Neural cell (in vitro differentiated cells): ENCODE data around the gene MAPK10. TPM values are rescaled to one million over a fixed set of nuclear protein-coding genes. Genes with fewer than 3 reads are reported as not detected.

Experiments
- H2AFZ ChIP-seq: fragments of 200-600, 300-800 bp; sonication (generic), shearing (Covaris generic); 2 replicates; pipeline ENCODE4 v1.6.0; 2014; ENCODE audit warnings: low read depth, mild to moderate bottlenecking, antibody characterized with exemption, low read length, moderate library complexity
- H3F3A ChIP-seq: fragments of 200-600 bp; shearing (Covaris generic); 2 replicates; pipeline ENCODE4 v1.6.1; 2016; ENCODE audit warnings: mild to moderate bottlenecking, moderate library complexity, mixed read lengths, antibody characterized with exemption, low read length; ENCODE audit not compliant: insufficient read depth, poor library complexity, severe bottlenecking
- H3K27ac ChIP-seq: fragments of 200-600, 300-800 bp; sonication (generic), shearing (Covaris generic); 2 replicates; pipeline ENCODE4 v1.5.1; 2014; ENCODE audit warnings: mild to moderate bottlenecking, low read length, moderate library complexity
- H3K27me3 ChIP-seq: fragments of 300-800, 200-600 bp; sonication (generic), shearing (Covaris generic); 2 replicates; pipeline ENCODE4 v1.6.0; 2014; ENCODE audit warnings: mild to moderate bottlenecking, low read depth, low read length, moderate library complexity; ENCODE audit not compliant: insufficient read depth
- H3K36me3 ChIP-seq: fragments of 300-800, 200-600 bp; sonication (generic), shearing (Covaris generic); 2 replicates; pipeline ENCODE4 v1.5.1; 2014; ENCODE audit warnings: mild to moderate bottlenecking, antibody characterized with exemption, low read length, moderate library complexity; ENCODE audit not compliant: insufficient read depth
- H3K4me2 ChIP-seq: fragments of 300-800, 200-600 bp; sonication (generic), shearing (Covaris generic); 2 replicates; pipeline ENCODE4 v1.6.0; 2014; ENCODE audit warnings: mild to moderate bottlenecking, low read length
- H3K4me3 ChIP-seq: fragments of 300-800, 200-600 bp; sonication (generic), shearing (Covaris generic); 2 replicates; pipeline ENCODE4 v1.5.1; 2014; ENCODE audit warnings: mild to moderate bottlenecking, low read length, moderate library complexity
- H3K79me2 ChIP-seq: fragments of 200-600 bp; shearing (Covaris generic); replicated peaks from 2 replicates; pipeline ENCODE4 v1.6.0; 2014; ENCODE audit warnings: mild to moderate bottlenecking, low read length, moderate library complexity; ENCODE audit not compliant: insufficient read depth
- H3K9ac ChIP-seq: fragments of 300-800, 200-600 bp; sonication (generic), shearing (Covaris generic); 2 replicates; pipeline ENCODE4 v1.6.1; 2016; ENCODE audit warnings: mild to moderate bottlenecking, low read length, mixed read lengths
- H3K9me2 ChIP-seq: fragments of 200-600 bp; shearing (Covaris generic); 2 replicates; pipeline ENCODE4 v1.6.1; 2016; ENCODE audit warnings: mild to moderate bottlenecking, low read length, mixed read lengths; ENCODE audit not compliant: insufficient read depth
- H3K9me3 ChIP-seq: fragments of 200-600, 300-800 bp; sonication (generic), shearing (Covaris generic); 2 replicates; pipeline ENCODE4 v1.6.1; 2016; ENCODE audit warnings: mild to moderate bottlenecking, mixed run types, low read length, moderate library complexity, mixed read lengths
- H4K20me1 ChIP-seq: fragments of 200-600 bp; shearing (Covaris generic); 2 replicates; pipeline ENCODE4 v1.6.1; 2016; ENCODE audit warnings: mild to moderate bottlenecking, mixed run types; ENCODE audit not compliant: insufficient read depth
- EP300 ChIP-seq: fragments of 450-650 bp; conservative IDR thresholded peaks from 2 replicates; pipeline ENCODE4 v1.6.1; 2014; ENCODE audit warnings: antibody characterized with exemption, mild to moderate bottlenecking, moderate library complexity; ENCODE audit not compliant: poor library complexity, severe bottlenecking
- EZH2 ChIP-seq: fragments of 200-600, 300-800 bp; shearing (Covaris generic), sonication (generic); IDR thresholded peaks from 2 replicates; pipeline ENCODE4 v1.6.1; 2014; ENCODE audit warnings: antibody characterized with exemption, low read length, borderline replicate concordance, mild to moderate bottlenecking; ENCODE audit not compliant: insufficient read depth, poor library complexity, severe bottlenecking
- MXI1 ChIP-seq: fragments of 450-650 bp; conservative IDR thresholded peaks from 2 replicates; pipeline ENCODE4 v1.6.1; 2014; ENCODE audit warnings: antibody characterized with exemption, mild to moderate bottlenecking; ENCODE audit not compliant: poor library complexity, severe bottlenecking
- POLR2AphosphoS5 ChIP-seq: IDR thresholded peaks from 2 replicates; pipeline ENCODE4 v1.6.1; 2012
- RAD21 ChIP-seq: fragments of 450-650 bp; conservative IDR thresholded peaks from 2 replicates; pipeline ENCODE4 v1.6.1; 2014; ENCODE audit warnings: antibody characterized with exemption, mild to moderate bottlenecking, moderate library complexity
- SMC3 ChIP-seq: fragments of 450-650 bp; conservative IDR thresholded peaks from 2 replicates; pipeline ENCODE4 v1.6.1; 2014; ENCODE audit warnings: antibody characterized with exemption, mild to moderate bottlenecking, moderate library complexity; ENCODE audit not compliant: poor library complexity
- TAF1 ChIP-seq: IDR thresholded peaks from 2 replicates; pipeline ENCODE4 v1.6.1; 2012; ENCODE audit warnings: low read depth
- polyA plus RNA-seq: library from polyadenylated mRNA; depleted of rRNA; stranded (reverse); fragments of >200 nt; gene quantifications from 2 replicates; pipeline ENCODE4 v1.2.3, GENCODE V29; 2014
- TF ChIP-seq, protein P1 (sequence below): fragments of 450-650 bp; IDR thresholded peaks from 2 replicates; pipeline ENCODE4 v1.5.1; 2014; ENCODE audit warnings: antibody characterized with exemption, mild to moderate bottlenecking, moderate library complexity; ENCODE audit not compliant: poor library complexity, severe bottlenecking
- TF ChIP-seq, protein P2 (sequence below): IDR thresholded peaks from 2 replicates; pipeline ENCODE4 v1.6.1; 2012; ENCODE audit warnings: borderline replicate concordance

Gene MAPK10
- polyA plus RNA-seq, 1 donor from 2014 or later, result 91.9 TPM

DNA sequence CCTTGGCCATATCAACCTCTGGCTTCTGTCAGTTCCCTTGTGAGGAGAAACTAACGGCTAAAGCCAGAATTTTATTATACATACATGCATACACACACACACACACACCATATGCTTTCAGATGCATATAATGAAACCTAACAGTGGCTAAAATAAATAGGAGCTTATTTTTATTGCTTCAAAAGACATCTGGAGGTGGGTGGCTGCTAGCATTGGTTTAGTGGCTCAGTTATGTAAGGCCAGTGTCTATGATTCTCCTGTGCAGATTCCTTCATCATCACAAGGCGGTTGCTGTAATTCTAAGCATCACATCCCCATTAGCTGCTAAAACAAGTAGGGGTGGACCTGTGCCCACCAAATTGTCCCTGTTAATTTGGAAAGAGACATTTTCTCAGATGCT, 110.8 kb downstream of the MAPK10 start:
- Histone ChIP-seq H3K9ac (no peak overlapping the region), H3K9me3 (no peaks in the 10 kb centered on the region), H3K79me2 (no peaks in the 10 kb centered on the region), H2AFZ (no peak overlapping the region), H3K27ac (no peak overlapping the region), H3F3A (no peaks in the 10 kb centered on the region), H3K4me2 (no peak overlapping the region), H3K36me3 (no peaks in the 10 kb centered on the region), H3K27me3 (no peaks in the 10 kb centered on the region), H3K4me3 (no peak overlapping the region), H4K20me1 (no peaks in the 10 kb centered on the region), H3K9me2 (no peaks in the 10 kb centered on the region)
- TF ChIP-seq POLR2AphosphoS5 (no peak), RAD21 (no peak), EP300 (no peak), MXI1 (no peak), SMC3 (no peak), EZH2 (no peak), TAF1 (no peak)
- TF ChIP-seq, protein P1, sequence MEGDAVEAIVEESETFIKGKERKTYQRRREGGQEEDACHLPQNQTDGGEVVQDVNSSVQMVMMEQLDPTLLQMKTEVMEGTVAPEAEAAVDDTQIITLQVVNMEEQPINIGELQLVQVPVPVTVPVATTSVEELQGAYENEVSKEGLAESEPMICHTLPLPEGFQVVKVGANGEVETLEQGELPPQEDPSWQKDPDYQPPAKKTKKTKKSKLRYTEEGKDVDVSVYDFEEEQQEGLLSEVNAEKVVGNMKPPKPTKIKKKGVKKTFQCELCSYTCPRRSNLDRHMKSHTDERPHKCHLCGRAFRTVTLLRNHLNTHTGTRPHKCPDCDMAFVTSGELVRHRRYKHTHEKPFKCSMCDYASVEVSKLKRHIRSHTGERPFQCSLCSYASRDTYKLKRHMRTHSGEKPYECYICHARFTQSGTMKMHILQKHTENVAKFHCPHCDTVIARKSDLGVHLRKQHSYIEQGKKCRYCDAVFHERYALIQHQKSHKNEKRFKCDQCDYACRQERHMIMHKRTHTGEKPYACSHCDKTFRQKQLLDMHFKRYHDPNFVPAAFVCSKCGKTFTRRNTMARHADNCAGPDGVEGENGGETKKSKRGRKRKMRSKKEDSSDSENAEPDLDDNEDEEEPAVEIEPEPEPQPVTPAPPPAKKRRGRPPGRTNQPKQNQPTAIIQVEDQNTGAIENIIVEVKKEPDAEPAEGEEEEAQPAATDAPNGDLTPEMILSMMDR, result no peak
- TF ChIP-seq, protein P2, sequence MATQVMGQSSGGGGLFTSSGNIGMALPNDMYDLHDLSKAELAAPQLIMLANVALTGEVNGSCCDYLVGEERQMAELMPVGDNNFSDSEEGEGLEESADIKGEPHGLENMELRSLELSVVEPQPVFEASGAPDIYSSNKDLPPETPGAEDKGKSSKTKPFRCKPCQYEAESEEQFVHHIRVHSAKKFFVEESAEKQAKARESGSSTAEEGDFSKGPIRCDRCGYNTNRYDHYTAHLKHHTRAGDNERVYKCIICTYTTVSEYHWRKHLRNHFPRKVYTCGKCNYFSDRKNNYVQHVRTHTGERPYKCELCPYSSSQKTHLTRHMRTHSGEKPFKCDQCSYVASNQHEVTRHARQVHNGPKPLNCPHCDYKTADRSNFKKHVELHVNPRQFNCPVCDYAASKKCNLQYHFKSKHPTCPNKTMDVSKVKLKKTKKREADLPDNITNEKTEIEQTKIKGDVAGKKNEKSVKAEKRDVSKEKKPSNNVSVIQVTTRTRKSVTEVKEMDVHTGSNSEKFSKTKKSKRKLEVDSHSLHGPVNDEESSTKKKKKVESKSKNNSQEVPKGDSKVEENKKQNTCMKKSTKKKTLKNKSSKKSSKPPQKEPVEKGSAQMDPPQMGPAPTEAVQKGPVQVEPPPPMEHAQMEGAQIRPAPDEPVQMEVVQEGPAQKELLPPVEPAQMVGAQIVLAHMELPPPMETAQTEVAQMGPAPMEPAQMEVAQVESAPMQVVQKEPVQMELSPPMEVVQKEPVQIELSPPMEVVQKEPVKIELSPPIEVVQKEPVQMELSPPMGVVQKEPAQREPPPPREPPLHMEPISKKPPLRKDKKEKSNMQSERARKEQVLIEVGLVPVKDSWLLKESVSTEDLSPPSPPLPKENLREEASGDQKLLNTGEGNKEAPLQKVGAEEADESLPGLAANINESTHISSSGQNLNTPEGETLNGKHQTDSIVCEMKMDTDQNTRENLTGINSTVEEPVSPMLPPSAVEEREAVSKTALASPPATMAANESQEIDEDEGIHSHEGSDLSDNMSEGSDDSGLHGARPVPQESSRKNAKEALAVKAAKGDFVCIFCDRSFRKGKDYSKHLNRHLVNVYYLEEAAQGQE, result no peak

DNA sequence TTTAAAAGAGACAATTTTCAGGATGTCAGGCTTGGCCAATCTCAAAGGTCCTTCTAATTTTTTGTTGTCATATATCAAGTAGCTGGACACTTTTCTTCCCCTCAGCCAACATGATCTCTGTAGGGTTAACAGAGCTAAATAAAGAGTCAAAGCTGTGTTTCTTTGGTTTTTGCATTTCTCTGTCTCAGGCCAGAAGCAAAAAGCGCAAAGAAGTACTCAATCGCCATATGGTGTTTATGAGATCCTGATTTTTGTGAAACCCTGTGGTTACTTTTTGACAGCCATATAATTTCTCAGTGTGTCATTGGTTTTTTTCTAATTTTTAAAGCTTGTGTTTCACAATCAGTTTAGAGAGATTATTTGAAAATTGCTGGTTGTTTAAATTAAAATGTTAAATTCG, 111.9 kb downstream of the MAPK10 start:
- TF ChIP-seq TAF1 (no peak), SMC3 (no peak), MXI1 (no peak), EP300 (no peak), POLR2AphosphoS5 (no peak), EZH2 (no peak), RAD21 (no peak)
- TF ChIP-seq, protein P2, result no peak
- TF ChIP-seq, protein P1, result no peak
- Histone ChIP-seq H3K4me2 (no peak overlapping the region), H3K4me3 (no peak overlapping the region), H4K20me1 (no peaks in the 10 kb centered on the region), H3K27ac (no peak overlapping the region), H3F3A (no peaks in the 10 kb centered on the region), H3K79me2 (no peaks in the 10 kb centered on the region), H3K27me3 (no peaks in the 10 kb centered on the region), H3K9me2 (no peaks in the 10 kb centered on the region), H3K36me3 (no peaks in the 10 kb centered on the region), H3K9me3 (no peaks in the 10 kb centered on the region), H3K9ac (no peak overlapping the region), H2AFZ (no peak overlapping the region)
